Smooth muscle cell (in vitro differentiated cells): ENCODE data around the gene POLN. TPM values are rescaled to one million over a fixed set of nuclear protein-coding genes. Genes with fewer than 3 reads are reported as not detected.

Experiments used
- DNase-seq: peaks from one replicate; lab custom pipeline; 2025; ENCODE audit not compliant: unreplicated experiment; lab: John Stamatoyannopoulos, UW
- H2AFZ ChIP-seq: fragments of 200-600 bp; sonication (generic); 2 replicates; pipeline ENCODE4 v1.6.0; 2016; ENCODE audit warnings: antibody characterized with exemption, low read depth, mild to moderate bottlenecking
- H3F3A ChIP-seq: fragments of 200-600 bp; sonication (generic); 2 replicates; pipeline ENCODE4 v1.6.0; 2017; ENCODE audit warnings: antibody characterized with exemption, low read depth
- H3K27ac ChIP-seq: fragments of 200-600 bp; sonication (generic); 2 replicates; pipeline ENCODE4 v1.5.1; 2016; ENCODE audit warnings: low read depth, mild to moderate bottlenecking
- H3K27me3 ChIP-seq: fragments of 200-600 bp; sonication (generic); 2 replicates; pipeline ENCODE4 v1.6.1; 2016; ENCODE audit warnings: low read depth, mild to moderate bottlenecking
- H3K36me3 ChIP-seq: fragments of 200-600 bp; sonication (generic); 2 replicates; pipeline ENCODE4 v1.5.1; 2016; ENCODE audit warnings: low read depth
- H3K4me1 ChIP-seq: fragments of 200-600 bp; sonication (generic); 2 replicates; pipeline ENCODE4 v1.5.1; 2016; ENCODE audit warnings: low read depth
- H3K4me2 ChIP-seq: fragments of 200-600 bp; sonication (generic); 2 replicates; pipeline ENCODE4 v1.6.0; 2016; ENCODE audit warnings: mild to moderate bottlenecking
- H3K4me3 ChIP-seq: fragments of 200-600 bp; sonication (generic); 2 replicates; pipeline ENCODE4 v1.5.1; 2016; ENCODE audit warnings: mild to moderate bottlenecking
- H3K79me2 ChIP-seq: fragments of 200-600 bp; sonication (generic); 2 replicates; pipeline ENCODE4 v1.6.0; 2016; ENCODE audit warnings: low read depth, mild to moderate bottlenecking
- H3K9ac ChIP-seq: fragments of 200-600 bp; sonication (generic); 2 replicates; pipeline ENCODE4 v1.6.0; 2016; ENCODE audit warnings: low read depth
- H3K9me3 ChIP-seq: fragments of 200-600 bp; sonication (generic); replicated peaks from 2 replicates; pipeline ENCODE4 v1.5.1; 2016; ENCODE audit warnings: low read depth
- H4K20me1 ChIP-seq: fragments of 200-600 bp; sonication (generic); 2 replicates; pipeline ENCODE4 v1.6.0; 2016; ENCODE audit warnings: low read depth
- CTCF ChIP-seq: fragments of 200-600 bp; sonication (generic); IDR thresholded peaks from 2 replicates; pipeline ENCODE4 v1.5.1; 2017; ENCODE audit warnings: borderline replicate concordance, mild to moderate bottlenecking, antibody characterized with exemption; ENCODE audit not compliant: insufficient read depth, poor library complexity, severe bottlenecking
- WGBS: methylation state at CpG from one replicate; pipeline ENCODE4 v1.1.7; 2016; ENCODE audit warnings: low lambda C conversion rate; 5-methylcytosine and 5-hydroxymethylcytosine counted together
- polyA plus RNA-seq: library from polyadenylated mRNA; unstranded; fragments of >200 nt; fragmentation: Nextera tagmentation; extraction: Ambion mirVana; gene quantifications from 2 replicates; pipeline ENCODE4 v1.2.1, GENCODE V29; 2016
- total RNA-seq: library from RNA; depleted of rRNA; stranded (reverse); fragments of >200 nt; gene quantifications from 2 replicates; pipeline ENCODE4 v1.2.3, GENCODE V29; 2014

POLN gene
- total and polyA plus RNA-seq, 2 experiments from 2014 or later: 0.35 to 3.0 TPM

GRCh38 chr4:2280531-2281300 lies 38.8 kb upstream of the POLN start:
- no peak overlapping the region for H3K9ac ChIP-seq
- no peak overlapping the region for H3K27ac ChIP-seq
- H3F3A ChIP-seq: no peaks in the 10 kb centered on the region
- no peaks in the 10 kb centered on the region for H3K9me3 ChIP-seq
- no peak overlapping the region for H3K4me3 ChIP-seq
- no peaks in the 10 kb centered on the region for H3K36me3 ChIP-seq
- TF ChIP-seq CTCF: no peak
- no peak overlapping the region for H3K4me2 ChIP-seq
- no peaks in the 10 kb centered on the region for H3K79me2 ChIP-seq
- H2AFZ ChIP-seq: no peak overlapping the region
- DNase-seq: no peak
- H3K27me3 ChIP-seq: no peaks in the 10 kb centered on the region
- no peaks in the 10 kb centered on the region for H3K4me1 ChIP-seq
- WGBS: 94% methylated on average over 13 of the region's 13 CpGs
- no peaks in the 10 kb centered on the region for H4K20me1 ChIP-seq

GRCh38 chr4:2277956-2278355 lies 36.0 kb upstream of the POLN start:
- H3K27me3 ChIP-seq: no peaks in the 10 kb centered on the region
- WGBS: 93% methylated on average over 9 of the region's 9 CpGs
- no peak for DNase-seq

GRCh38 chr4:2276581-2277325 lies 34.8 kb upstream of the POLN start:
- no peaks in the 10 kb centered on the region for H3K4me1 ChIP-seq
- H3K4me3 ChIP-seq: no peak overlapping the region
- H3K9ac ChIP-seq: no peak overlapping the region
- no peak overlapping the region for H3K4me2 ChIP-seq
- H3K79me2 ChIP-seq: no peaks in the 10 kb centered on the region
- H3K36me3 ChIP-seq: no peaks in the 10 kb centered on the region
- H3K27ac ChIP-seq: no peak overlapping the region
- no peak for DNase-seq
- H3K9me3 ChIP-seq: no peaks in the 10 kb centered on the region
- H2AFZ ChIP-seq: no peak overlapping the region
- no peaks in the 10 kb centered on the region for H4K20me1 ChIP-seq
- no peak for TF ChIP-seq CTCF
- H3F3A ChIP-seq: no peaks in the 10 kb centered on the region
- H3K27me3 ChIP-seq: no peaks in the 10 kb centered on the region
- WGBS: 96% methylated on average over 30 of the region's 30 CpGs

More at GRCh38 chr4:2277956-2278355, 36.0 kb upstream of the POLN start:
- no peaks in the 10 kb centered on the region for H3K79me2 ChIP-seq
- H3K4me2 ChIP-seq: no peak overlapping the region
- H3K4me1 ChIP-seq: no peaks in the 10 kb centered on the region
- H2AFZ ChIP-seq: no peak overlapping the region
- H3K9ac ChIP-seq: no peak overlapping the region
- H3K9me3 ChIP-seq: no peaks in the 10 kb centered on the region
- no peak for TF ChIP-seq CTCF
- no peak overlapping the region for H3K27ac ChIP-seq
- no peaks in the 10 kb centered on the region for H4K20me1 ChIP-seq
- H3F3A ChIP-seq: no peaks in the 10 kb centered on the region
- no peaks in the 10 kb centered on the region for H3K36me3 ChIP-seq
- no peak overlapping the region for H3K4me3 ChIP-seq
